Neural progenitor cell (in vitro differentiated cells): ENCODE measurements around the gene C18orf63. TPM values are rescaled to one million over a fixed set of nuclear protein-coding genes. Genes with fewer than 3 reads are reported as not detected.
A peak's percentile ranks its signal among the peaks of the same experiment; 100 is the strongest.

Experiments used
- DNase-seq: peaks from one replicate; pipeline ENCODE4 v3.0.0-alpha.2; 2016; ENCODE audit warnings: low spot score
- H2AFZ ChIP-seq: fragments of 200-600 bp; sonication (generic); replicated peaks from 2 replicates; pipeline ENCODE4 v1.6.1; 2016; ENCODE audit warnings: antibody characterized with exemption
- H3F3A ChIP-seq: fragments of 200-600 bp; sonication (generic); 2 replicates; pipeline ENCODE4 v1.6.1; 2016; ENCODE audit warnings: antibody characterized with exemption, low read depth
- H3K27ac ChIP-seq: fragments of 200-600 bp; sonication (generic); 2 replicates; pipeline ENCODE4 v1.5.1; 2016; ENCODE audit warnings: mild to moderate bottlenecking
- H3K27me3 ChIP-seq: fragments of 200-600 bp; sonication (generic); 2 replicates; pipeline ENCODE4 v1.6.1; 2016; ENCODE audit warnings: mild to moderate bottlenecking, moderate library complexity
- H3K36me3 ChIP-seq: fragments of 200-600 bp; sonication (generic); 2 replicates; pipeline ENCODE4 v1.5.1; 2016
- H3K4me1 ChIP-seq: fragments of 200-600 bp; sonication (generic); 2 replicates; pipeline ENCODE4 v1.6.1; 2016; ENCODE audit warnings: mixed run types
- H3K4me2 ChIP-seq: fragments of 200-600 bp; sonication (generic); 2 replicates; pipeline ENCODE4 v1.6.1; 2016
- H3K4me3 ChIP-seq: fragments of 200-600 bp; sonication (generic); 2 replicates; pipeline ENCODE4 v1.5.1; 2016
- H3K79me2 ChIP-seq: fragments of 200-600 bp; sonication (generic); 2 replicates; pipeline ENCODE4 v1.6.1; 2016; ENCODE audit warnings: low read depth
- H3K9ac ChIP-seq: fragments of 200-600 bp; sonication (generic); 2 replicates; pipeline ENCODE4 v1.6.1; 2016
- H3K9me3 ChIP-seq: fragments of 200-600 bp; sonication (generic); 2 replicates; pipeline ENCODE4 v1.5.1; 2016; ENCODE audit warnings: low read depth
- H4K20me1 ChIP-seq: fragments of 200-600 bp; sonication (generic); 2 replicates; pipeline ENCODE4 v1.6.1; 2016; ENCODE audit warnings: low read depth
- H3K27ac Mint-ChIP-seq: 3 replicates; pipeline ENCODE4 v1.8.0; 2021; ENCODE audit warnings: mixed read lengths
- H3K27me3 Mint-ChIP-seq: 2 replicates; pipeline ENCODE4 v1.8.0; 2022; ENCODE audit warnings: low read depth, mild to moderate bottlenecking, inconsistent platforms, moderate library complexity, mixed read lengths; ENCODE audit not compliant: insufficient read depth
- H3K36me3 Mint-ChIP-seq: 3 replicates; pipeline ENCODE4 v1.8.0; 2021; ENCODE audit warnings: mixed read lengths
- H3K4me1 Mint-ChIP-seq: 3 replicates; pipeline ENCODE4 v1.8.0; 2021; ENCODE audit warnings: mixed read lengths
- H3K4me3 Mint-ChIP-seq: 3 replicates; pipeline ENCODE4 v1.8.0; 2021; ENCODE audit warnings: mild to moderate bottlenecking, moderate library complexity, mixed read lengths
- H3K9me3 Mint-ChIP-seq: 3 replicates; pipeline ENCODE4 v1.8.0; 2020; ENCODE audit warnings: mixed read lengths
- CTCF ChIP-seq: fragments of 200-600 bp; sonication (generic); IDR thresholded peaks from 2 replicates; pipeline ENCODE4 v1.5.1; 2017; ENCODE audit warnings: antibody characterized with exemption, mild to moderate bottlenecking
- EZH2 ChIP-seq: fragments of 200-600 bp; sonication (generic); IDR thresholded peaks from 2 replicates; pipeline ENCODE4 v1.6.1; 2017; ENCODE audit warnings: antibody characterized with exemption, mild to moderate bottlenecking, moderate library complexity
- EZH2phosphoT487 ChIP-seq: fragments of 200-600 bp; sonication (generic); IDR thresholded peaks from 2 replicates; pipeline ENCODE4 v1.6.1; 2017; ENCODE audit warnings: antibody characterized with exemption
- total RNA-seq: library from RNA; depleted of rRNA; stranded (reverse); fragments of >200 nt; gene quantifications from 2 replicates; pipeline ENCODE4 v1.2.3, GENCODE V29; 2015; ENCODE audit warnings: low replicate concordance

C18orf63 gene
- total RNA-seq, 1 donor from 2014 or later, result not detected

DNA sequence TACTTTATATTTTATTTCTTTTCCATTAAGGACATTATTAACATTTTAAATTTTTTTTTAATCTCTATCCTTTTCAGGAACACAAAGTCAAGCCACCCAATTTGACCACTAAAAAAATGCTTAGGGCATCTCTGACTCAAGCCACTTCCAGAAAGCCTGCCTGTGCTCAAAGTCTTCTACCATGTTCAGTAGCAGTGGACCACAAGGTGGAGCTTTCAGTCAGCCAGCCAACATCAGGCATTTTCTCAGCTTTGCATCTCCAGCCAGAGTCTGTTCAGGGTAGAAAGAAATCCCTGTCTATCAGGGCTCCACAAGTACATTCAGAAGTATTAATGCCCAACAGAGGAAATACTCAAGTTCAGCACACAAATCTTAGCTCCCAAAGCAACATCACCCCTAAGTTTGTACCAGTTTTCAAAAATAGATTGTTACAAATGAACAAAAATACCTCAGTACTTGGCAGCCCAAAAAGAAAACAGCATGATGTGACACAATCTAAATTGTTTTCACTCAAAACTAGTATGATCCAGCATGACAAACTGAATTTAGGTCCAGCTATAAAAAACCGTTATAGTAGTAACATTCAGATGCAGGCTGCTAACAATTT lies 37.6 kb downstream of the C18orf63 start:
- Histone ChIP-seq H3K27ac (no peak overlapping the region), H3K79me2 (no peaks in the 10 kb centered on the region), H3K4me2 (no peak overlapping the region), H3K9me3 (no peaks in the 10 kb centered on the region), H3K4me1 (no peaks in the 10 kb centered on the region), H3K27me3 (peaks cover 21% of the 10 kb centered on the region), H3K9ac (no peak overlapping the region), H3K4me3 (no peak overlapping the region), H4K20me1 (no peaks in the 10 kb centered on the region), H3K36me3 (no peaks in the 10 kb centered on the region), H3F3A (no peaks in the 10 kb centered on the region), H2AFZ (peak overlapping the region; percentile 19)
- Mint-ChIP-seq H3K4me1 (no peaks in the 10 kb centered on the region), H3K27me3 (peaks cover 5% of the 10 kb centered on the region), H3K4me3 (no peak overlapping the region), H3K27ac (no peak overlapping the region), H3K36me3 (no peaks in the 10 kb centered on the region), H3K9me3 (no peaks in the 10 kb centered on the region)
- DNase-seq, result peak; percentile 76
- TF ChIP-seq EZH2 (no peak), CTCF (peak; percentile 78)

- no peaks in the 10 kb centered on the region for H3K36me3 ChIP-seq
- H3K27me3 ChIP-seq, result peaks cover 21% of the 10 kb centered on the region
- no peaks in the 10 kb centered on the region for H3K79me2 ChIP-seq
- H3K27ac ChIP-seq, result no peak overlapping the region
- H3K27ac Mint-ChIP-seq, result no peak overlapping the region
- H3K4me3 Mint-ChIP-seq, result no peak overlapping the region
- H3K27me3 Mint-ChIP-seq, result peaks cover 2% of the 10 kb centered on the region
- no peak overlapping the region for H3K4me3 ChIP-seq
- no peak overlapping the region for H3K9ac ChIP-seq
- no peaks in the 10 kb centered on the region for H4K20me1 ChIP-seq
- H3K4me2 ChIP-seq, result no peak overlapping the region
- no peaks in the 10 kb centered on the region for H3K4me1 Mint-ChIP-seq
- no peak for DNase-seq
- no peak for TF ChIP-seq EZH2
- no peak overlapping the region for H2AFZ ChIP-seq
- H3K9me3 Mint-ChIP-seq, result no peaks in the 10 kb centered on the region
- H3K36me3 Mint-ChIP-seq, result no peaks in the 10 kb centered on the region
- no peaks in the 10 kb centered on the region for H3K4me1 ChIP-seq
- H3F3A ChIP-seq, result peaks cover 3% of the 10 kb centered on the region
- H3K9me3 ChIP-seq, result no peaks in the 10 kb centered on the region
Measured at GRCh38 chr18:74356959-74357358, 41.3 kb downstream of the C18orf63 start.

DNA sequence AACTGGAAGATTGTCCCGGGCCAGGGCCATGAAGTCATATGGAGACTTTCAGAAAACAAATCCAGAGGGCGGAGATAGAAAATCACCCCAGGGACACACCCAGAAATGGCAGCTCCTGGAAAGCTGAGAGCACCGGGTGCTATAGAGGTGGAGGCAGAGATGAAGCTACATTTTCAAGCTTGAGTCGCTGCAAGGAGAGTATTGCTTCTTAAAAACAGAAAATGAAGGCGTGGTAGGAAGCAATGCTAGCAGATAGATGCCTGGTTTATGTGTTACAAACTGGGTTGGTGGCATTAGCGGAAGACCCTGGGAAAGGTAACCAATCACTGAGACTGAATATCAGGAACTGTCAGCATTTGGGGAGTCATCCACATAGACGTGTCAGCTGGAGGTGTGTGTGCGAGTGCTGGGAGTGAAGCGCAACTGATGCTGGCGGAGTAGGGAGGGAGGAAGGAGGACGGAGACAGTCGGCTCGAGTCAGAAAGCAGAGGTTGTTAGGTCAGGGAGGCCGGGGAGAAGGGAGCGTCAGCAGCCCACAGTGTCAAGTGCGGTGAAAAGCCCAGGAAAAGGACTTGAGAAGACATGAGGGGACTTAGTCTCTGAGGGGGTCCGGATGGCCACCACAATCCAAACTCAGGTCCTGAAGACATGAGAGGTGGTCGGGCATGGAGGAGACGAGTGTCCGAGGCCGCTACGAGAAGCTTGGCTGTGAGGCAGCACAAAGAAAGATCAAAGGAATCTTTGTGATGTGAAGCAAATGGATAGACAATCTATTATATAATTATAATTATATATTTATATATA lies 45.4 kb downstream of the C18orf63 start:
- TF ChIP-seq CTCF (no peak), EZH2 (no peak), EZH2phosphoT487 (no peak)

GRCh38 chr18:74367905-74368304 lies 52.3 kb downstream of the C18orf63 start:
- H3K27ac Mint-ChIP-seq, result no peak overlapping the region
- H3K79me2 ChIP-seq, result no peaks in the 10 kb centered on the region

More for the DNA sequence above, 45.4 kb downstream of the C18orf63 start:
- Mint-ChIP-seq H3K27me3 (peaks cover 2% of the 10 kb centered on the region), H3K4me1 (no peaks in the 10 kb centered on the region), H3K36me3 (no peaks in the 10 kb centered on the region), H3K27ac (no peak overlapping the region), H3K4me3 (no peak overlapping the region), H3K9me3 (no peaks in the 10 kb centered on the region)
- Histone ChIP-seq H3F3A (peaks cover 3% of the 10 kb centered on the region), H3K27ac (no peak overlapping the region), H4K20me1 (no peaks in the 10 kb centered on the region), H3K4me3 (no peak overlapping the region), H3K9ac (no peak overlapping the region), H3K79me2 (no peaks in the 10 kb centered on the region), H3K27me3 (no peaks in the 10 kb centered on the region), H2AFZ (no peak overlapping the region), H3K36me3 (no peaks in the 10 kb centered on the region), H3K4me1 (no peaks in the 10 kb centered on the region), H3K9me3 (no peaks in the 10 kb centered on the region), H3K4me2 (no peak overlapping the region)
- no peak for DNase-seq

More at GRCh38 chr18:74367905-74368304, 52.3 kb downstream of the C18orf63 start:
- Histone ChIP-seq H3K4me3 (no peak overlapping the region), H3K36me3 (no peaks in the 10 kb centered on the region), H3K9me3 (no peaks in the 10 kb centered on the region), H3K27ac (no peak overlapping the region), H3F3A (no peaks in the 10 kb centered on the region), H2AFZ (no peak overlapping the region), H3K9ac (no peak overlapping the region), H3K4me1 (no peaks in the 10 kb centered on the region), H3K27me3 (no peaks in the 10 kb centered on the region), H4K20me1 (no peaks in the 10 kb centered on the region), H3K4me2 (no peak overlapping the region)
- H3K36me3 Mint-ChIP-seq, result no peaks in the 10 kb centered on the region
- no peak for DNase-seq
- TF ChIP-seq EZH2, result no peak
- TF ChIP-seq CTCF, result no peak
- no peak for TF ChIP-seq EZH2phosphoT487
- H3K4me3 Mint-ChIP-seq, result no peak overlapping the region
- peaks cover 3% of the 10 kb centered on the region for H3K4me1 Mint-ChIP-seq
- H3K27me3 Mint-ChIP-seq, result peaks cover 5% of the 10 kb centered on the region
- no peaks in the 10 kb centered on the region for H3K9me3 Mint-ChIP-seq
